ENCODE data around the gene TBC1D22B.

Gene TBC1D22B

GRCh38 chr6:37257634-37258404, at the start of gene TBC1D22B, which contains the start of gene TMEM217:
TBC1D22B (plus strand) TSS chr6:37257772; CDS start chr6:37257918, 146 bp downstream.
TMEM217 (minus strand) TSS chr6:37258144; CDS start chr6:37219030, 39,114 bp downstream.
- DNase-seq (ENCODE audit: low read depth in 3 of 3), result peak; percentile 88 to 91 (median 91)

- peak; percentile 77 to 85 (median 78) for DNase-seq (ENCODE audit: low read depth in 3 of 3)
These were observed 49.6 kb upstream of the TBC1D22B start for GRCh38 chr6:37207903-37208456.

GRCh38 chr6:37208793-37209192, 48.8 kb upstream of the TBC1D22B start:
- no peak for DNase-seq (ENCODE audit: low read depth in 3 of 3)

- peak in 1 of 3 experiments; percentile 29 for DNase-seq (ENCODE audit: low read depth in 3 of 3)
These were observed 47.9 kb upstream of the TBC1D22B start for GRCh38 chr6:37209461-37210205.

GRCh38 chr6:37210313-37210968, 47.1 kb upstream of the TBC1D22B start:
- peak; percentile 29 to 69 (median 50) for DNase-seq (ENCODE audit: low read depth in 3 of 3)

- no peak for DNase-seq (ENCODE audit: low read depth in 3 of 3)
These were observed 45.3 kb upstream of the TBC1D22B start for GRCh38 chr6:37212268-37212667.

GRCh38 chr6:37218061-37218460, 39.5 kb upstream of the TBC1D22B start:
- DNase-seq (ENCODE audit: low read depth in 3 of 3), result no peak

GRCh38 chr6:37218511-37218910, 39.1 kb upstream of the TBC1D22B start:
- no peak for DNase-seq (ENCODE audit: low read depth in 3 of 3)

- no peak for DNase-seq (ENCODE audit: low read depth in 3 of 3)
These were observed 35.9 kb upstream of the TBC1D22B start for GRCh38 chr6:37221585-37222124.

- peak; percentile 29 to 41 (median 32) for DNase-seq (ENCODE audit: low read depth in 3 of 3)
These were observed 35.2 kb upstream of the TBC1D22B start for GRCh38 chr6:37222125-37222967.

GRCh38 chr6:37222992-37223391, 34.6 kb upstream of the TBC1D22B start:
- no peak for DNase-seq (ENCODE audit: low read depth in 3 of 3)

GRCh38 chr6:37225350-37226169, 32.0 kb upstream of the TBC1D22B start:
- DNase-seq (ENCODE audit: low read depth in 3 of 3), result no peak

GRCh38 chr6:37230104-37230503, 27.5 kb upstream of the TBC1D22B start:
- no peak for DNase-seq (ENCODE audit: low read depth in 3 of 3)

- DNase-seq (ENCODE audit: low read depth in 3 of 3), result no peak
These were observed 25.0 kb upstream of the TBC1D22B start for GRCh38 chr6:37232430-37233017.

GRCh38 chr6:37233541-37233940, 24.0 kb upstream of the TBC1D22B start:
- no peak for DNase-seq (ENCODE audit: low read depth in 3 of 3)

- DNase-seq (ENCODE audit: low read depth in 3 of 3), result no peak
These were observed 20.7 kb upstream of the TBC1D22B start for GRCh38 chr6:37236921-37237320.

GRCh38 chr6:37237789-37238188, 19.8 kb upstream of the TBC1D22B start:
- no peak for DNase-seq (ENCODE audit: low read depth in 3 of 3)

GRCh38 chr6:37238381-37238780, 19.2 kb upstream of the TBC1D22B start:
- DNase-seq (ENCODE audit: low read depth in 3 of 3), result no peak

GRCh38 chr6:37239526-37239925, 18.0 kb upstream of the TBC1D22B start:
- no peak for DNase-seq (ENCODE audit: low read depth in 3 of 3)
